Endometrial microvascular endothelial cells (primary cell): ENCODE measurements around the gene CHRM2. TPM values are rescaled to one million over a fixed set of nuclear protein-coding genes. Genes with fewer than 3 reads are reported as not detected.

Source experiments
- in situ Hi-C: cut with HindIII; loops from 2 replicates; pipeline ENCODE4 v1.10.0; 2017; ENCODE audit warnings: low sequenced_read_pairs, low pct_unique_long_range_greater_than_20kb; ENCODE audit errors: inconsistent ontology term
- total RNA-seq: library from RNA; depleted of rRNA; stranded (reverse); fragments of >200 nt; gene quantifications from one replicate; pipeline ENCODE4 v1.2.3, GENCODE V29; 2015; ENCODE audit errors: inconsistent ontology term

The CHRM2 gene
- total RNA-seq, 1 donor from 2014 or later: not detected

- in situ Hi-C loops: no loop called here
Measured at GRCh38 chr7:137005873-137006272, 137.4 kb downstream of the CHRM2 start.

DNA sequence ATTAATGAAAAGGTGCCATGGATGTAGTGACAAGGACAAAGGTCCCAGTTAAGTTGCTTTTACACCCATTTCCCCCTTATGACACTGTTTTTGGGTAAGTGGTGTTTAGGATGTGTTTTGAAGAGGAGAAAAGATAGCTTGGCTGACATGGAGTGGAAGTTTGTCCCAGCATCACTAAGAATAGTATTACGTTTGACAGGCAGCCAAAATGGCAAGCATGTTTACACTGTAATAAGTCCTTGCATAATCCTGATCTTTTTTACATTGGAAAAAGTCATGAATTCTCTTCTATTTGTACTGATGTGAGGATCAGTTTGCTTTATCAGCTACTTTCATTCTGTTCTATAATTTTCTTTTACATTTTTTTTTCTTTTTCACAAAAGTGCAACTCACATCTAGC, 137.8 kb downstream of the CHRM2 start:
- in situ Hi-C loops: no loop called here

DNA sequence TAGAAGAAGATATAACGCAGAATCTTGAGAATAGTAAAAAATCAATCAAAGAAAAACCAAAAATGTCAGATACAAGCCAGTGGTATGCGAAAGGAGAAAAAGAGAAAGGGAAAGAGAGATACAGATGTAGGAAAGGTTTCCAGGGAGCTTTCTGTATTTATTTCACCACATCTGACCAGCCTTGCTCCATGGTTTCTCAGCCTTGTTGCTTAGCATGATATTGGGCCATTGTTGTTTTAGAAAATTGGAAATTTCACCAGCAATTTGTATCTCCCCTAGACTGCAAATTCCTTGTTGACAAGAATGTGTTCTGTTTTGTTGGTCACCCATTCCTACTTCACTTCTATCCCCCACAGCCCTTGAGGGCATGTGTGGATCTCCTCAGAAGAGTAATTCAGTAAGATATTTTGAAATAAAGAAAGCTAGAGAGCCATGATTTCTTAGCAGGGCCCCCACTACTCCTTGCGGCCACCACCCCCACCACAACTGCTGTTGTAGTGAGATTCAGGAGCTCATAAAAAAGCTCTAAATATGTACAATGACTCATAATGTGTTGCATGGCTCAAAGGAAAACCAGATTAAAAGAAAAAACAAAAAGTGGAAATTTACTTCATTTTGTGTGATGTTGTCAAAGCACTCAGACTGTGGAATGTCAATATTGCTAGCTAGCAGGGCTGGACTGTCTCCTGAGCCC, 138.7 kb downstream of the CHRM2 start:
- in situ Hi-C loops: no loop called here

DNA sequence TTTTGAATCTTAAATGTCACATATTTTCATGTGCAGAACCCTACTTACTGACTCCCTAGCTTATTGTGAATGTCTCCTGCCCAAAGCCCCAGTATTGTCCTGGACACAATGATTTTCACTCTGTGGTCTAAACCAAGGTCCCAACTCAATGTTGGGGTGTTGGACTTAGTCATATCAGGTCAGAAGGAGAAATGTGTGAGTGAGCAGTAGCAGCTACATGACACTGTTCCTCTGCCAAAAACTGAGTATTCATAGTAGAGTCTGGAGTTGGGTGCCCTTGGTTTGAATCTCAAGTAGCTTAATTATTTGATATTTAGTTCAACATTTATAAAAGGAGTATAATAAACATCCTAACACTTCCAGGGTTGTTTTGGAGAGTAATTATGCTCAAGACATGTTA, 141.0 kb downstream of the CHRM2 start:
- in situ Hi-C loops: no loop called here

GRCh38 chr7:137015015-137015414, 146.6 kb downstream of the CHRM2 start:
- in situ Hi-C loops: no loop called here

- in situ Hi-C loops: no loop called here
Measured at GRCh38 chr7:137017221-137017620, 148.8 kb downstream of the CHRM2 start.

GRCh38 chr7:137018468-137018867, 150.0 kb downstream of the CHRM2 start:
- in situ Hi-C loops: no loop called here

DNA sequence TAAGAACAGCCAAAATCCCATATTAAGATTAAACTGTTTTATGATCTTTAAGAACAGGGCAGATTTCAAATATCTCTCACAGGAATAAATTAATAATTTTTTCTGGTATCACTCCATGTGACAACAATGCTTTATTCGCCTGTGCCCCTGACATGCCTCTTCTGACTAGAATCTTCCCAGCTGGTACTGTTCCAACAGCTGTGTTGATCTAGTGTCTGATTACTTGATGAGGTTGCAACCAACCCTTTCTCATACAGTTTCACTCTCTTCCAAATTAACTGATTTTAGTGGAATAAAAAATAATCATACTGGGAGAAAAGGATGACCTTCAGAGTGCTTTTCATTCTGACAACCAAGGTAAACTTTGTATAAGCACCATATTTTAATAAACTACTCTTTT, 151.9 kb downstream of the CHRM2 start:
- in situ Hi-C loops: no loop called here

DNA sequence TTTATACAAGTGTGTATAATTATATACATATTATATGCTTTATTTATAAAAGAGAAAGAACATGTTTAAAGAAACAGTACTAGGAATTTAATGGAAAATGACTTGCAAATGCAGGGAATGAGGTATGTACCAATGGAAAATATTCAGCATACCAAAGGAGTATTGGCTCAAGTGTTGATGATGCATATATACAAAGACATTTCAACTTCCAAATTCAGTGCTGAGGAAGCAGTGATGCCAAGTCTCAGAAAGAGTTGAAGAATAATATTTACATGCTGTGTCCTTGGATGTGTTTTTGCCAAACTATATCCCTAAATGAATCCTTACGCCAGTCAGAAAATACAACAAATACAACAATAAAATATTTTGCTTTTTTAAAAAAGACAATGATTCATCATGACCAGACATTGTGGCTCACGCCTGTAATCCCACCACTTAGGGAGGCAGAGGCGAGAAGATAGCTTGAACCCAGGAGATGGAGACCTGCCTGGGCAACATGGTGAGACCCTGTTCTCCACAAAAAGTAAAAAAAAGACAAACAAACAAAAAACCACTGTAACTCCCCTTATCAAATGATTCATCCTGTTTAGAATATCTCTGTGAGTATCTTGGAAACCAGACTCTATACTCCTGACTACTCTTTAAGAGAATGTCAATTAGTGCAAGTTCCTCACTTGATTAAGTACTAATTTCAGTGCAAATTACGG, 157.2 kb downstream of the CHRM2 start:
- in situ Hi-C loops: no loop called here

- in situ Hi-C loops: no loop called here
Measured at GRCh38 chr7:137026176-137026500, 157.7 kb downstream of the CHRM2 start.

GRCh38 chr7:137032436-137032835, 164.0 kb downstream of the CHRM2 start:
- in situ Hi-C loops: no loop called here

- in situ Hi-C loops: no loop called here
Measured at GRCh38 chr7:137036768-137037167, 168.3 kb downstream of the CHRM2 start.

GRCh38 chr7:137038706-137039105, 170.3 kb downstream of the CHRM2 start:
- in situ Hi-C loops: no loop called here

DNA sequence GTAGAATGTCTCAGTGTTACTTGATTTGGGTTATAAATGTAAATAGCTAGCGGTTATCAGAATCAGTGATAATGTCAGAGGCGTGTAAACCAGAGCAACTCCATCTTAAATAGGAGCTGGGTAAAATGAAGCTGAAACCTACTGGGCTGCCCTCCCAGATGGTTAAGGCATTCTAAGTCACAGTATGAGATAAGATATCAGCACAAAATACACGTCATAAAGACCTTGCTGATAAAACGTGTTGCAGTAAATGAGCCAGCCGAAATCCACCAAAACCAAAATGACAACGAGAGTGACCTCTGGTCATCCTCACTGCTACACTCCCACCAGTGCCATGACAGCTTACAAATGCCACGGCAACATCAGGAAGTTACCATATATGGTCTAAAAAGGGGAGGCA, 172.3 kb downstream of the CHRM2 start:
- in situ Hi-C loops: no loop called here

DNA sequence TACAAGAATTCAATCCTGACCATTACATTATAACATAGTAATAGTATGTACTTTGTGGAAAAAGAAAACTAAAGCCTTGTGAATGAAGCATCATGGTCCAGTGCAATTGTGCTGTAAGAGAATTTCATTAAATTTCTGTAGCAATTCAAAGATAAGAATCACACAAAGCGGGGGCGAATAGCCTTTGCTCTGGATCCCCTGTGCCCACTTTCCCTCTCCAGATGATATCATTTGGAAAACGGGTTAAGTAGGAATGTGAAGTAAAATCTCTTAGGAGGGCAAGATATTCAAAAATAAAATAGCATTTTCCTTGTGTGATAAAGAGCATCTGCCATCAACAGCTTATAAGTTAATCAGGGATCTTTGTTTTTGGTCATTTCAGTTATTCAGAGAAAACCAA, 177.1 kb downstream of the CHRM2 start:
- in situ Hi-C loops: no loop called here

DNA sequence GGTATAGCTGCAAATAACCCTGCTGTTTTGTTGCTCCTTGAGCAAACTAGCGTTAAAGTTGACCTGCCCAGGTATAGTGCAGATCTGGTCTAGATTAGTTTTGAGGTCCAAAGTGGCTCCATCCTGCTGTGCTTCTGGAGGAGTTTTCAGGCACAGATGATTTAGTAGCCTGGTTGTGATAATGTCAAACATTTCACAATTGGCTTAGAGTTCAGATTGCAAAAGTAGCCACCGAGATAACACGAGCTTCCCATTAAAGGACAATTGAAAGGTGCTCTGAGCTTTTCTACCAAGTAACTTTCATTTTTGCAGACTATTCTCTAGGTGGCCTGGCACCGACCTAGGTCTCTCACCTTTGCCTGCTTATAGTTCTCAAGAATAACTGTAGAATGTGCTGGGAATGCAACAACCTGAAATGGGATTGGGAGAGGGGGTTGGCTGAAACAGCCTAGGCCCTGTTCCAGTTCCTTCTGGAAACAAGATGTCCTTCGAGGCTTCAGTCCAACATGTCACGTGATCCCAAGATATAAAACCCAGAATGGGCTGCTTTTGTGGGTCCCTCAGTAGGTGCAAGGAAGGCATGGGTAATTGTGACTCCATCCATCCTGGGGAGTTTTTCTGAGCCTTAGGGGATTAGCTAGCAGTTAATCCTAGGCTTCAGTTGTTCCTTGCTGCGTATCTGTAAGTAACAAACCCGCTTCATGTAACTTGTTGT, 201.0 kb downstream of the CHRM2 start:
- in situ Hi-C loops: no loop called here
